Measurements from ENCODE around the gene STAG2. TPM values are rescaled to one million over a fixed set of nuclear protein-coding genes. Genes with fewer than 3 reads are reported as not detected.

The STAG2 gene
- total RNA-seq, 1 experiment from 2014 or later: 66.3 TPM

DNA sequence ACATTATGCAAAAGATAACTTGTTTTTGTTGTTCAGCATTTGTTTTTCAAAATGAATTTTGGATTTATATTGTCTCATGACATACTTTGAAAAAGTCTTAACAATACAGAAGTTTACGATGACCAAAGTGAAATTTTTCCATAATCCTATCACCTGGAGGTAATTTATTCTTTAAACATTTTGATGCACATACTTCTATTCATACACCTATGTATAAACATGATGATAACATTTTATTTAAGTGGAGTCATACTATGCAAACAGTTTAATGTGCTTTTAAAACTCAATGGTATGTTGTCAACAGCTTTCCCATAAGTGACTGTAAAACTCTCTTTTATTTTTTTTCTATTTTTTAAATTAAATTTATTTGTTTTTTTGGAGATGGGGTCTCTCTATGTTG lies 65.0 kb downstream of the STAG2 start:
- Histone ChIP-seq H3K9ac (ENCODE audit: low read length) (no peak overlapping the region), H2AFZ (ENCODE audit: low read depth, low read length, poor library complexity, severe bottlenecking) (no peak overlapping the region), H3K27ac (ENCODE audit: low read depth, low read length) (no peak overlapping the region), H3K9me2 (ENCODE audit: insufficient read depth) (no peaks in the 10 kb centered on the region), H3K27me3 (ENCODE audit: insufficient read depth, low read length) (no peaks in the 10 kb centered on the region), H3K9me3 (ENCODE audit: control insufficient read depth in 1 of 2, insufficient read depth in 1 of 2, low read depth in 1 of 2, low read length in 2 of 2) (no peaks in the 10 kb centered on the region), H4K20me1 (ENCODE audit: insufficient read depth) (no peaks in the 10 kb centered on the region), H3K79me2 (ENCODE audit: insufficient read depth, low read length) (0 out of 2 replicates have a peak, but pooled peaks cover 7% of the 10 kb centered on the region), H3K4me1 (ENCODE audit: control insufficient read depth in 1 of 2, insufficient read depth in 2 of 2, low read length in 2 of 2) (no peaks in the 10 kb centered on the region), H3K36me3 (ENCODE audit: control insufficient read depth in 1 of 2, insufficient read depth in 2 of 2, low read length in 2 of 2) (peaks cover 0 to 5% of the 10 kb centered on the region in 2 experiments; a peak in 1 of 4 replicates), H3K4me2 (ENCODE audit: low read length) (no peak overlapping the region), H3K4me3 (replicated peaks in 1 of 2; ENCODE audit: low read depth in 1 of 2, low read length in 2 of 2) (no peak overlapping the region)
- RAD21 ChIA-PET (ENCODE audit: low non-redundant PET in 1 of 2, low total read pairs in 2 of 2, uncharacterized antibody in 2 of 2, unreplicated experiment in 2 of 2): no interaction called here
- intact Hi-C loops (cut with micrococcal nuclease): no loop called here
- no TSS peak for BruUV-seq (replicated peaks)
- DNase-seq (ENCODE audit: low read depth, low spot score) (no peak), ATAC-seq (no peak)
- POLR2A ChIA-PET: no interaction called here
- TF ChIP-seq CEBPB (IDR thresholded peaks at IDR 0.05; ENCODE audit: low read depth) (no peak), ELF1 (IDR thresholded peaks at IDR 0.05; ENCODE audit: borderline replicate concordance, low read depth) (no peak), SP1 (IDR thresholded peaks at IDR 0.05; ENCODE audit: low read depth) (no peak), EZH2 (IDR thresholded peaks at IDR 0.05) (no peak), ZNF274 (IDR thresholded peaks at IDR 0.05; ENCODE audit: low read depth, low read length) (no peak), POLR2A (IDR thresholded peaks at IDR 0.05; ENCODE audit: borderline replicate concordance, extremely low read depth, insufficient read depth, insufficient read length) (no peak), POLR2AphosphoS5 (IDR thresholded peaks at IDR 0.05; ENCODE audit: low read depth, low read length) (no peak), ZFX (IDR thresholded peaks at IDR 0.05) (no peak), SRF (IDR thresholded peaks at IDR 0.05; ENCODE audit: low read depth) (no peak), YY1 (IDR thresholded peaks at IDR 0.05; ENCODE audit: extremely low read depth, insufficient replicate concordance, low read depth, low read length) (no peak)
- TF ChIP-seq, protein P1, sequence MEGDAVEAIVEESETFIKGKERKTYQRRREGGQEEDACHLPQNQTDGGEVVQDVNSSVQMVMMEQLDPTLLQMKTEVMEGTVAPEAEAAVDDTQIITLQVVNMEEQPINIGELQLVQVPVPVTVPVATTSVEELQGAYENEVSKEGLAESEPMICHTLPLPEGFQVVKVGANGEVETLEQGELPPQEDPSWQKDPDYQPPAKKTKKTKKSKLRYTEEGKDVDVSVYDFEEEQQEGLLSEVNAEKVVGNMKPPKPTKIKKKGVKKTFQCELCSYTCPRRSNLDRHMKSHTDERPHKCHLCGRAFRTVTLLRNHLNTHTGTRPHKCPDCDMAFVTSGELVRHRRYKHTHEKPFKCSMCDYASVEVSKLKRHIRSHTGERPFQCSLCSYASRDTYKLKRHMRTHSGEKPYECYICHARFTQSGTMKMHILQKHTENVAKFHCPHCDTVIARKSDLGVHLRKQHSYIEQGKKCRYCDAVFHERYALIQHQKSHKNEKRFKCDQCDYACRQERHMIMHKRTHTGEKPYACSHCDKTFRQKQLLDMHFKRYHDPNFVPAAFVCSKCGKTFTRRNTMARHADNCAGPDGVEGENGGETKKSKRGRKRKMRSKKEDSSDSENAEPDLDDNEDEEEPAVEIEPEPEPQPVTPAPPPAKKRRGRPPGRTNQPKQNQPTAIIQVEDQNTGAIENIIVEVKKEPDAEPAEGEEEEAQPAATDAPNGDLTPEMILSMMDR (IDR thresholded peaks at IDR 0.05 in 2 of 3, conservative IDR thresholded peaks at IDR 0.05 in 1 of 3; ENCODE audit: borderline replicate concordance in 1 of 3, insufficient read depth in 1 of 3, low read depth in 2 of 3, low read length in 2 of 3): no peak
- TF ChIP-seq, protein P2, sequence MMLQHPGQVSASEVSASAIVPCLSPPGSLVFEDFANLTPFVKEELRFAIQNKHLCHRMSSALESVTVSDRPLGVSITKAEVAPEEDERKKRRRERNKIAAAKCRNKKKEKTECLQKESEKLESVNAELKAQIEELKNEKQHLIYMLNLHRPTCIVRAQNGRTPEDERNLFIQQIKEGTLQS (IDR thresholded peaks at IDR 0.05): no peak
- CTCF ChIA-PET: no interaction called here

Measured in HCT116 (cell line).